Measurements from ENCODE around the gene URB2.
"Not testable (repeated sequence)": the region's sequence is repeated elsewhere in the genome, so short reads cannot be mapped to it uniquely, and the experiment has no call there.

URB2 gene

GRCh38 chr1:229689904-229690303 is 63.9 kb downstream of the URB2 start:
- no peak for DNase-seq (ENCODE audit: low read depth in 2 of 2, low spot score in 1 of 2)

GRCh38 chr1:229690662-229691061 is 64.6 kb downstream of the URB2 start:
- no peak for DNase-seq (ENCODE audit: low read depth in 2 of 2, low spot score in 1 of 2)

- no peak for DNase-seq (ENCODE audit: low read depth in 2 of 2, low spot score in 1 of 2)
Measured at GRCh38 chr1:229691362-229691761, 65.3 kb downstream of the URB2 start.

- DNase-seq (ENCODE audit: low read depth in 2 of 2, low spot score in 1 of 2), result no peak
Measured at GRCh38 chr1:229693129-229693900, 67.3 kb downstream of the URB2 start.

GRCh38 chr1:229694053-229694693 is 68.1 kb downstream of the URB2 start:
- no peak for DNase-seq (ENCODE audit: low read depth in 2 of 2, low spot score in 1 of 2)

- DNase-seq (ENCODE audit: low read depth in 2 of 2, low spot score in 1 of 2), result no peak
Measured at GRCh38 chr1:229696385-229696784, 70.3 kb downstream of the URB2 start.

- no peak for DNase-seq (ENCODE audit: low read depth in 2 of 2, low spot score in 1 of 2)
Measured at GRCh38 chr1:229699613-229700267, 73.7 kb downstream of the URB2 start.

GRCh38 chr1:229704157-229704556 is 78.1 kb downstream of the URB2 start:
- DNase-seq (ENCODE audit: low read depth in 2 of 2, low spot score in 1 of 2), result no peak

- not testable (repeated sequence) for DNase-seq (ENCODE audit: low read depth in 2 of 2, low spot score in 1 of 2)
Measured at GRCh38 chr1:229705152-229705551, 79.1 kb downstream of the URB2 start.

- not testable (repeated sequence) for DNase-seq (ENCODE audit: low read depth in 2 of 2, low spot score in 1 of 2)
Measured at GRCh38 chr1:229707127-229707526, 81.1 kb downstream of the URB2 start.

GRCh38 chr1:229709500-229710013 is 83.5 kb downstream of the URB2 start:
- no peak for DNase-seq (ENCODE audit: low read depth in 2 of 2, low spot score in 1 of 2)
